ENCODE results near the gene ZNF235. TPM values are rescaled to one million over a fixed set of nuclear protein-coding genes. Genes with fewer than 3 reads are reported as not detected.

The ZNF235 gene
- 3.8 and 5.1 TPM in 2 replicates for total RNA-seq

DNA sequence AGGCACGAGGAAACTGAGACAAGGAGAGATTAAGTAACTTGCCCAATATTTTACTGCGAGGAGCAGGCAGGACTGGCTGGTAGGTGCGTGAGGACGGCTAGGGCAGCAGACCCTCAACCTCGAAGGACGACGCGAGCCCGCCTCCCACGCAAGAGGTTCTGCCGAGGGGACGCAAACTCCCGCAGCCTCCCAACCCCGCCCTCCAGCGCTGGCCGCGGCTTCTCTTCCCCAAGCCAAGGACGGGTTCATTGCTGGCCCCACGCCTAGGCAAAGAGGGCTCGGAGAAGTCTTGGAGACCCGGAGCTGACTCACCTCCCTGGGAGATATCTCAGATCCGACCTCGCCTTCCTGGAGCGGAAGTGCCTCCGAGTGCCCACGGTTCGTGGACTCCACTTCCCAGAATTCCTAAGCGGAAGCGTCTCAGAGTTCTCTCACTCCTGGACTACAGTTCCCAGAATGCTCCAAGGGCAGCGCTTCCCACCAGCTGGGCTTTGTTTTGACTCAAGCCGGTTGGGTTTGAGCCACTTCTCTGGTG lies at the start of gene ZNF235:
ZNF235 (minus strand) TSS at position 367 of the 535 bp plus-strand sequence. CDS start 1,621 bp downstream, outside the sequence.

Other genes with a start within 250 kb of the ZNF235 start
- 2.2 and 4.0 TPM in 2 replicates for gene ZNF284, start 232.9 kb downstream of the ZNF235 start, total RNA-seq
- gene ZNF224, start 210.7 kb downstream of the ZNF235 start, total RNA-seq = 22.9 and 29.6 TPM in 2 replicates
- gene ZNF225, start 191.6 kb downstream of the ZNF235 start, total RNA-seq = 5.6 and 6.4 TPM in 2 replicates
- 7.4 and 9.8 TPM in 2 replicates for gene ZNF234, start 163.5 kb downstream of the ZNF235 start, total RNA-seq
- gene ZNF226, start 139.9 kb downstream of the ZNF235 start, total RNA-seq = 12.0 and 14.3 TPM in 2 replicates
- 16.1 and 19.8 TPM in 2 replicates for gene ZNF227, start 92.5 kb downstream of the ZNF235 start, total RNA-seq
- 1.3 and 2.7 TPM in 2 replicates for gene ZNF233, start 45.1 kb downstream of the ZNF235 start, total RNA-seq
- gene ZNF112, start 51.7 kb upstream of the ZNF235 start, total RNA-seq = 6.1 and 10.1 TPM in 2 replicates
- 2.8 and 4.7 TPM in 2 replicates for gene ZNF285, start 96.6 kb upstream of the ZNF235 start, total RNA-seq
- gene ZNF229, start 143.4 kb upstream of the ZNF235 start, total RNA-seq = 11.2 and 18.0 TPM in 2 replicates
- 7.3 and 7.9 TPM in 2 replicates for gene ZNF180, start 195.5 kb upstream of the ZNF235 start, total RNA-seq
- 0.09 TPM in 1 of 2 replicates, not detected in the other for gene CEACAM20, start 224.7 kb upstream of the ZNF235 start, total RNA-seq